Stimulated activated naive CD8-positive, alpha-beta T cell treated with anti-CD3 and anti-CD28 coated beads, Interleukin-15, amount 100 ng/mL, for 72 hours (primary cell): ENCODE results near the gene CHAT.
A peak's percentile ranks its signal among the peaks of the same experiment; 100 is the strongest.

Experiments used
- ATAC-seq: fragments of 150-1000 bp; cut with Tn5 transposase; 2 replicates; pipeline ENCODE4 v1.10.0; 2021; ENCODE audit warnings: mild to moderate bottlenecking, moderate library complexity
- DNase-seq, 2 donors: peaks; one replicate each; pipeline ENCODE4 v3.0.0; 2021 to 2022
- H3K27ac Mint-ChIP-seq, 2 donors: one replicate each; pipeline ENCODE4 v1.8.0; 2022; ENCODE audit warnings: mild to moderate bottlenecking in 2 of 2, mixed read lengths in 2 of 2, moderate library complexity in 2 of 2
- H3K27me3 Mint-ChIP-seq: one replicate; pipeline ENCODE4 v1.8.0; 2022; ENCODE audit warnings: mixed read lengths
- H3K4me1 Mint-ChIP-seq: one replicate; pipeline ENCODE4 v1.8.0; 2022; ENCODE audit warnings: mild to moderate bottlenecking, mixed read lengths
- H3K4me3 Mint-ChIP-seq, 2 donors: one replicate each; pipeline ENCODE4 v1.8.0; 2022; ENCODE audit warnings: mild to moderate bottlenecking in 2 of 2, mixed read lengths in 2 of 2, moderate library complexity in 1 of 2
- H3K9me3 Mint-ChIP-seq, 2 donors: one replicate each; pipeline ENCODE4 v1.8.0; 2022; ENCODE audit warnings: mixed read lengths in 2 of 2

The CHAT gene

GRCh38 chr10:49614242-49615198 is 683 bp downstream of the CHAT start:
- DNase-seq (no peak), ATAC-seq (peak; percentile 16)
- H3K9me3 Mint-ChIP-seq = peaks cover 0 to 15% of the 10 kb centered on the region in 2 donors
- H3K4me1 Mint-ChIP-seq = peaks cover 40% of the 10 kb centered on the region
- H3K27ac Mint-ChIP-seq = no peak overlapping the region
- H3K4me3 Mint-ChIP-seq = no peak overlapping the region
- peaks cover 97% of the 10 kb centered on the region for H3K27me3 Mint-ChIP-seq

- no peak overlapping the region for H3K27ac Mint-ChIP-seq
- H3K27me3 Mint-ChIP-seq = peaks cover 97% of the 10 kb centered on the region
- peak; percentile 10 for ATAC-seq
- no peak for DNase-seq
- H3K4me3 Mint-ChIP-seq = no peak overlapping the region
- peaks cover 40% of the 10 kb centered on the region for H3K4me1 Mint-ChIP-seq
- peaks cover 0 to 15% of the 10 kb centered on the region in 2 donors for H3K9me3 Mint-ChIP-seq
These were observed 1.4 kb downstream of the CHAT start for GRCh38 chr10:49615213-49615612.

- no peak overlapping the region for H3K27ac Mint-ChIP-seq
- H3K9me3 Mint-ChIP-seq = peaks cover 0 to 15% of the 10 kb centered on the region in 2 donors
- DNase-seq (no peak), ATAC-seq (no peak)
- H3K27me3 Mint-ChIP-seq = peaks cover 97% of the 10 kb centered on the region
- no peak overlapping the region for H3K4me3 Mint-ChIP-seq
- H3K4me1 Mint-ChIP-seq = peaks cover 40% of the 10 kb centered on the region
These were observed 1.9 kb downstream of the CHAT start for GRCh38 chr10:49615721-49616120.

GRCh38 chr10:49616421-49617101 is 2.7 kb downstream of the CHAT start:
- Mint-ChIP-seq H3K4me3 (no peak overlapping the region), H3K27ac (no peak overlapping the region), H3K9me3 (peaks cover 0 to 12% of the 10 kb centered on the region in 2 donors), H3K4me1 (peaks cover 35% of the 10 kb centered on the region), H3K27me3 (peaks cover 89% of the 10 kb centered on the region)
- DNase-seq (no peak), ATAC-seq (no peak)

- no peak overlapping the region for H3K27ac Mint-ChIP-seq
- peaks cover 0 to 4% of the 10 kb centered on the region in 2 donors for H3K9me3 Mint-ChIP-seq
- H3K4me1 Mint-ChIP-seq = peaks cover 27% of the 10 kb centered on the region
- H3K4me3 Mint-ChIP-seq = no peak overlapping the region
- no peak for DNase-seq
- peaks cover 81% of the 10 kb centered on the region for H3K27me3 Mint-ChIP-seq
- ATAC-seq = no peak
These were observed 3.5 kb downstream of the CHAT start for GRCh38 chr10:49617121-49618020.

- no peaks in the 10 kb centered on the region for H3K9me3 Mint-ChIP-seq
- no peak overlapping the region for H3K27ac Mint-ChIP-seq
- no peak overlapping the region for H3K4me3 Mint-ChIP-seq
- peaks cover 14% of the 10 kb centered on the region for H3K4me1 Mint-ChIP-seq
- no peak for DNase-seq
- no peak for ATAC-seq
- peaks cover 66% of the 10 kb centered on the region for H3K27me3 Mint-ChIP-seq
These were observed 5.0 kb downstream of the CHAT start for GRCh38 chr10:49618821-49619220.

- Mint-ChIP-seq H3K9me3 (no peaks in the 10 kb centered on the region), H3K27me3 (peaks cover 65% of the 10 kb centered on the region)
These were observed 5.8 kb downstream of the CHAT start for GRCh38 chr10:49619613-49620012.

GRCh38 chr10:49620286-49620810 is 6.5 kb downstream of the CHAT start:
- Mint-ChIP-seq H3K27me3 (peaks cover 62% of the 10 kb centered on the region), H3K27ac (peak overlapping the region in 1 of 2 donors; percentile 57), H3K4me1 (peaks cover under 1% of the 10 kb centered on the region), H3K9me3 (no peaks in the 10 kb centered on the region), H3K4me3 (no peak overlapping the region)
- DNase-seq (no peak), ATAC-seq (no peak)

More at GRCh38 chr10:49619613-49620012, 5.8 kb downstream of the CHAT start:
- Mint-ChIP-seq H3K4me1 (peaks cover 8% of the 10 kb centered on the region), H3K4me3 (no peak overlapping the region), H3K27ac (no peak overlapping the region)
- ATAC-seq (no peak), DNase-seq (no peak)

- Mint-ChIP-seq H3K4me3 (no peak overlapping the region), H3K27ac (no peak overlapping the region), H3K4me1 (no peaks in the 10 kb centered on the region), H3K27me3 (peaks cover 56% of the 10 kb centered on the region), H3K9me3 (no peaks in the 10 kb centered on the region)
- ATAC-seq = no peak
- DNase-seq = no peak
These were observed 7.1 kb downstream of the CHAT start for GRCh38 chr10:49620841-49621378.

GRCh38 chr10:49621561-49621960 is 7.7 kb downstream of the CHAT start:
- ATAC-seq (no peak), DNase-seq (no peak)
- Mint-ChIP-seq H3K4me1 (no peaks in the 10 kb centered on the region), H3K27me3 (peaks cover 50% of the 10 kb centered on the region), H3K27ac (no peak overlapping the region), H3K9me3 (no peaks in the 10 kb centered on the region), H3K4me3 (no peak overlapping the region)

- Mint-ChIP-seq H3K4me3 (no peak overlapping the region), H3K9me3 (no peaks in the 10 kb centered on the region), H3K27me3 (peaks cover 38% of the 10 kb centered on the region), H3K27ac (no peak overlapping the region), H3K4me1 (no peaks in the 10 kb centered on the region)
- DNase-seq = no peak
- ATAC-seq = no peak
These were observed 8.9 kb downstream of the CHAT start for GRCh38 chr10:49622426-49623425.

GRCh38 chr10:49624629-49625028 is 10.8 kb downstream of the CHAT start:
- Mint-ChIP-seq H3K27me3 (peaks cover 20% of the 10 kb centered on the region), H3K9me3 (no peaks in the 10 kb centered on the region), H3K27ac (no peak overlapping the region), H3K4me3 (no peak overlapping the region), H3K4me1 (no peaks in the 10 kb centered on the region)
- ATAC-seq (no peak), DNase-seq (no peak)

- Mint-ChIP-seq H3K27ac (no peak overlapping the region), H3K4me1 (no peaks in the 10 kb centered on the region), H3K4me3 (no peak overlapping the region), H3K27me3 (peaks cover 12% of the 10 kb centered on the region), H3K9me3 (no peaks in the 10 kb centered on the region)
- no peak for ATAC-seq
- no peak for DNase-seq
These were observed 11.6 kb downstream of the CHAT start for GRCh38 chr10:49625411-49625810.

GRCh38 chr10:49627038-49627437 is 13.2 kb downstream of the CHAT start:
- ATAC-seq (no peak), DNase-seq (no peak)
- H3K9me3 Mint-ChIP-seq = no peaks in the 10 kb centered on the region
- H3K4me3 Mint-ChIP-seq = no peak overlapping the region
- peaks cover 11% of the 10 kb centered on the region for H3K27me3 Mint-ChIP-seq
- no peak overlapping the region for H3K27ac Mint-ChIP-seq
- H3K4me1 Mint-ChIP-seq = no peaks in the 10 kb centered on the region
